Measurements from ENCODE around the gene GIMAP4.
"Not testable (repeated sequence)": the region's sequence is repeated elsewhere in the genome, so short reads cannot be mapped to it uniquely, and the experiment has no call there.

GIMAP4 gene

DNA sequence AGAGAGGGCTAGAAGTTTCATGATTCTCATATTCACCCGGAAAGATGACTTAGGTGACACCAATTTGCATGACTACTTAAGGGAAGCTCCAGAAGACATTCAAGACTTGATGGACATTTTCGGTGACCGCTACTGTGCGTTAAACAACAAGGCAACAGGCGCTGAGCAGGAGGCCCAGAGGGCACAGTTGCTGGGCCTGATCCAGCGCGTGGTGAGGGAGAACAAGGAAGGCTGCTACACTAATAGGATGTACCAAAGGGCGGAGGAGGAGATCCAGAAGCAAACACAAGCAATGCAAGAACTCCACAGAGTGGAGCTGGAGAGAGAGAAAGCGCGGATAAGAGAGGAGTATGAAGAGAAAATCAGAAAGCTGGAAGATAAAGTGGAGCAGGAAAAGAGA, 5.3 kb downstream of the GIMAP4 start:
- TF ChIP-seq, protein P1, sequence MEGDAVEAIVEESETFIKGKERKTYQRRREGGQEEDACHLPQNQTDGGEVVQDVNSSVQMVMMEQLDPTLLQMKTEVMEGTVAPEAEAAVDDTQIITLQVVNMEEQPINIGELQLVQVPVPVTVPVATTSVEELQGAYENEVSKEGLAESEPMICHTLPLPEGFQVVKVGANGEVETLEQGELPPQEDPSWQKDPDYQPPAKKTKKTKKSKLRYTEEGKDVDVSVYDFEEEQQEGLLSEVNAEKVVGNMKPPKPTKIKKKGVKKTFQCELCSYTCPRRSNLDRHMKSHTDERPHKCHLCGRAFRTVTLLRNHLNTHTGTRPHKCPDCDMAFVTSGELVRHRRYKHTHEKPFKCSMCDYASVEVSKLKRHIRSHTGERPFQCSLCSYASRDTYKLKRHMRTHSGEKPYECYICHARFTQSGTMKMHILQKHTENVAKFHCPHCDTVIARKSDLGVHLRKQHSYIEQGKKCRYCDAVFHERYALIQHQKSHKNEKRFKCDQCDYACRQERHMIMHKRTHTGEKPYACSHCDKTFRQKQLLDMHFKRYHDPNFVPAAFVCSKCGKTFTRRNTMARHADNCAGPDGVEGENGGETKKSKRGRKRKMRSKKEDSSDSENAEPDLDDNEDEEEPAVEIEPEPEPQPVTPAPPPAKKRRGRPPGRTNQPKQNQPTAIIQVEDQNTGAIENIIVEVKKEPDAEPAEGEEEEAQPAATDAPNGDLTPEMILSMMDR (IDR thresholded peaks at IDR 0.05; ENCODE audit: insufficient read depth, low read depth, low read length, missing control alignments): no peak
- DNase-seq (ENCODE audit: low read depth): no peak
- H3K4me3 ChIP-seq (ENCODE audit: low read length): no peak overlapping the region

DNA sequence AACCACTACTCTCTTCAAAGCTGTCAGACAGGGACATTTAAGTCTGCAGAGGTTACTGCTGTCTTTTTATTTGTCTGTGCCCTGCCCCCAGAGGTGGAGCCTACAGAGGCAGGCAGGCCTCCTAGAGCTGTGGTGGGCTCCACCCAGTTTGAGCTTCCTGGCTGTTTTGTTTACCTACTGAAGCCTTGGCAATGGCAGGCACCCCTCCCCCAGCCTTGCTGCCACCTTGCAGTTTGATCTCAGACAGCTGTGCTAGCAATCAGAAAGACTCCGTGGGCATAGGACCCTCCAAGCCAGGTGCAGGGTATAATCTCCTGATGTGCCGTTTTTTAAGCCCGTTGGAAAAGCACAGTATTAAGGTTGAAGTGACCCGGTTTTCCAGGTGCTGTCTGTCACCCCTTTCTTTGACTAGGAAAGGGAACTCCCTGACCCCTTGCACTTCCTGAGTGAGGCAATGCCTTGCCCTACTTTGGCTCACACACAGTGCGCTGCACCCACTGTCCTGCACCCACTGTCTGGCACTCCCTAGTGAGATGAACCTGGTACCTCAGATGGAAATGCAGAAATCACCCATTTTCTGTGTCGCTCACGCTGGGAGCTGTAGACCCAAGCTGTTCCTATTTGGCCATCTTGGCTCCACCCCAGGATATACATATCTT, 12.9 kb downstream of the GIMAP4 start:
- H3K4me3 ChIP-seq (ENCODE audit: low read length); DNase-seq (ENCODE audit: low read depth): not testable (repeated sequence)

DNA sequence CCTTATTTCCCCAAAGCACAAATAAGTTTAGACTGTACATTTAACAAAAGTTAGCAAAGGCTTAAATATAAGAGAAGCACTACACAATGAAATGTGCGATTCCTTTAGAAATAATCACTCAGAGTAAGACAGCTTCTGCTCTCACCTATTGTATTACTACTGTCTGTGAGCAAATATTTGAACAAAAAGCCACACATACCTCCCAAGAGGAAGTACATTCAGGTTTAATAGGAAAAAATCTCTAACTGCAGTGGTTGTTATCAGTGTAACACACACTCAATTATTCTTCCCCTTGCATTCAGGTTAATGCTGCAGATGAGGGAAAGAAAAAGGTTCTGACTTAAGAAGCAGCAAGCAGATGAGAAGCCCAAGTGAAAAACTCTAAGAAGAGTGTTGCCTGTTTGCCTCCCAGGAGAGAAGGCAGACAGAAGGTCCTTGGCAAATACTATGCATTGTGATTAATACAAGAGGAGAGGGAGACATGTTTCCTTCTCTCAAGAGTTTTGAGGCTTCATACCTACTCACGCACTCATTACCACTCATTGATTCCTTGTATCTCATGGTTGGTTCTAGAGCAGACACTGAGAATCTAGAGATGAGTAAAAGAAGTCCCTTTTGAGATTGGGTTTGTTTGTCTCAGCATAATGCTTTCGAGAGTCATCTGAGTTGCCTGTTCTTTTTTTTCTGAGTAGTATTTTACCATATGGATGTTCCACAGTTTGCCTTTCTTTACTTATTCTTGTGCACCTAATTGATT, 13.6 kb downstream of the GIMAP4 start:
- DNase-seq (ENCODE audit: low read depth): no peak
- TF ChIP-seq, protein P1 (IDR thresholded peaks at IDR 0.05; ENCODE audit: insufficient read depth, low read depth, low read length, missing control alignments): no peak
- H3K4me3 ChIP-seq (ENCODE audit: low read length): no peak overlapping the region

DNA sequence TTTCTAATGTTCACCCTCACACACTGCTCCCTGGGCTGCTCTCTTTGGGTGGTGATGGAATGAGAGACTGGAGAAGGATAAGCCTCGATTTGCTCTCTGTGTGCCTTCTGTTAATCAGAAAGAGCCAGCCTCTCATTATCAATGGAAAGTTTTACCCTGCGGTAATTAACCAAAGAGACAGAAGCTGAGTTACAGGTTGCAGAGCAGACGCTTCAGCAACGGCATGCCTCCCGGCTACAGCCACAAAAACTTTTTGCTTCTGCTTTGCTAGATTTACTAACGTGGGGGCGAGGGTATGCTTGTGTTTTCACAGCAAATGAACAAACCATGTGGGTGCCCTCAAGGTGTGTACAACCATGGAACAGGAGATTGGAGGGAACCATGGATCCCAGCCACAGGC, 18.0 kb downstream of the GIMAP4 start:
- no peak overlapping the region for H3K4me3 ChIP-seq (ENCODE audit: low read length)
- TF ChIP-seq, protein P1 (IDR thresholded peaks at IDR 0.05; ENCODE audit: insufficient read depth, low read depth, low read length, missing control alignments): no peak
- DNase-seq (ENCODE audit: low read depth): no peak

DNA sequence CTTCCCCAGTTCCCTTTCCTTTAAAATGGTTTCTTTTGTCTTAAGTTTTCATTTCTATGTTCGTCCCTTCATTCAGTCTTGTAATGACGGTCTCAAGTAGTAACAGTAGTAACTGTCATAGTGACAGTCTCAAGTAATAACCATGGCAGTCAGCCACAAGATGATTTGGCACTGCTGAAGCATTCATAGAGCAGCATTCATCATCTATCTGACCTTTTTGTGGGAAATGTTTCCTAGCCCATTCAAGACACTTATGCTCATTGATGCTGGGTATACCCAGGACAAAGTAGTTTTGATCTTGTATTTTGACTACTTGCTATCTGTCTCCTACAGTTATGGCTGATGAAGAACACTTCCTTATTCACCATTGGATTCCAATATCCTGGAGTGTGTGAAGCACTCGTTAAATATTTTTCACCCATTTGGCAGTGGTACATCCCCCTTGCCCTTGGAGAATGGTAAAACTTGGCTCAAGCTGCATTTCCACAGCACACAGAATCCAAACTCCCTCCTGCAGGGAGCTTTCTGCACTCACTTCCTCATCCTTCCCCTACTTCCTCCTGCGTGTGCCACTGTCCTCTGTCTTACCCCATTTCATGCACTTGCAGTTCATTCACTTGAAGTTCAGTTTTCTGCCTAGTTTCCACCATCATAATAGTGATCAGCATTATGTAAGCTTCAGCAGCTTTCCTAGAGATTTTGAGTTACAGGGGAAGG, 19.0 kb downstream of the GIMAP4 start:
- DNase-seq (ENCODE audit: low read depth): no peak
- TF ChIP-seq, protein P1 (IDR thresholded peaks at IDR 0.05; ENCODE audit: insufficient read depth, low read depth, low read length, missing control alignments): no peak
- no peak overlapping the region for H3K4me3 ChIP-seq (ENCODE audit: low read length)

DNA sequence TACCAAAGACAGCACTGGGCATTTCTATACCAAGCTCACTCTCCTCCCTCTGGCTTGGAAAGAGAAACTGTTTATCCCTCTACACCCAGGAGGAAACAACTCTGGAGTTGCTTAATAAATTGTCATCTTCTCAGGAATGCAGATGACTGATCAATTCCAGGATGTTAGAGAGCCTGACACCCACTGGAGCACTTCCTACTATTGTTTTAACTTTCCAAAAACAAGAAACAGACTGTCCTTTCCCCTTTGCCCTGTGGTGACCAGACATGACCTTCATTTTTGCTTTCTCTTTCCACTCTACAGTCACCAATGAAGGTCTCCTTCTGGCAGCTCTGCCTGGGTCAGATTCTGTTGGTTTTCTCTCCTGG, 19.6 kb downstream of the GIMAP4 start:
- no peak for DNase-seq (ENCODE audit: low read depth)
- TF ChIP-seq, protein P1 (IDR thresholded peaks at IDR 0.05; ENCODE audit: insufficient read depth, low read depth, low read length, missing control alignments): no peak
- no peak overlapping the region for H3K4me3 ChIP-seq (ENCODE audit: low read length)

DNA sequence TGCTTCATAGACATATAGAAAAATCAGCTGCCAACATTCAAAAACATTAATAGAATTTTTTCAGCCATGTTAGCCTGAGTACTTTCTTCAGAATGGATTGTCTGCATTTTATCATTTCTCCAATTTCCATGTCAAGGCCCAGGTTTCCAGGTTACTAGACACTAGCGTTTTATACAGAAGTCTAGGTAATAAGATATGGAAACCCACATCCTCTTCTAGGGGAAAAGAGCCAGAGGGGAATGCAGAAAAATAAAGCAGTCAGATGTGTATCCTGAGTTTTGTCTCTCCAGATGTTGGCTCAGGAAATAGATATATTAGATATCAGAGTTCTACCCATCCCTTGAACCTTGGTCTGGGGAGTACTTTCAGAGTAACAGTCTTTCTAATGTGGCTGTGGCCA, 20.4 kb downstream of the GIMAP4 start:
- TF ChIP-seq, protein P1 (IDR thresholded peaks at IDR 0.05; ENCODE audit: insufficient read depth, low read depth, low read length, missing control alignments): no peak
- no peak overlapping the region for H3K4me3 ChIP-seq (ENCODE audit: low read length)
- no peak for DNase-seq (ENCODE audit: low read depth)

Data from epithelial cell of esophagus (primary cell).